ENCODE measurements around the gene GNRHR.

GRCh38 chr4:67697860-67698687 is 56.1 kb downstream of the GNRHR start:
- TF ChIP-seq SUZ12 (IDR thresholded peaks at IDR 0.05; ENCODE audit: extremely low read depth, insufficient read depth, insufficient read length) (no peak), ZNF274 (IDR thresholded peaks at IDR 0.05; ENCODE audit: low read depth, low read length) (no peak), YY1 (IDR thresholded peaks at IDR 0.05; ENCODE audit: insufficient read depth, insufficient read length) (no peak)
